ENCODE results near the gene CCL27. TPM values are rescaled to one million over a fixed set of nuclear protein-coding genes. Genes with fewer than 3 reads are reported as not detected.
A peak's percentile ranks its signal among the peaks of the same experiment; 100 is the strongest.

Gene CCL27
- total RNA-seq, 1 donor = not detected

DNA sequence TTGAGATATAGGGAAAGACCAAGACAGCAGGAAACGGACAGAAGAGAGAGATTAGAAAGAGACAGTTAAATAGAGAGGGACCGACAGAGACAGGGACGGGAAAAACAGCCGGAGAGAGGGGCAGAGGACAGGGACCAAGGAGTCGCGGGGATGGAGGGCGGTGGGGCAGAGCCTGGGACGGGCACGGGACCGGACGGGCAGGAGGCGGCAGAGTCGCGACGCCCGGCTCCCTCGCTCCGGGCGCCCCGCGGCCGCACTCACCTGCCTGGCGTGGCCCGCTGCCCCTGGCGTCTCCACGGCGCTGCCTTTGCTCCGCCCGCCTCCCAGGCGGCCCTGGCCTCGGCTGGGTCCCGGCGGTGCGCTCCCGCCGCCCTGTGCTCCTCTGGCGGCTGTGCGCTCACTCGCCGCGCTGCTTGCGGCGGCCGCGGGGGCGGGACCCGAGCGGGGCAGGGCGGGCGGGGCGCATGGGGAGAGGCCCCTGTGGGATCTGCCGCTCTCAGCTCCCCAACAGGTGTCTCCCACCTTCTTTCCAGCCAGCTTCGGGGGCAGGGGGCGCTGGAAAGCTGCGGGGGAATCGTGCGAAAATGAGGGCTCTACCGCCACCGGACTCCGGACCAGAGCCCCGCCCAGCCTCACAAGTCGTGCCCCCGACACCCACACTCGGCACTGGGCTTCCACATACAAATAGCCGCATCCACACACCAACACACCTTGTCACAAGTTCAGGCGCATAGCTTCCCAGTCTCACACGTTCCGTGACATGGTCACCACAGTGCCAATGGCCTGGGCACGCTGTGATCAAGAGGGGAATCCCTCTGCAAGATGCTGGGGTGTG lies 33.6 kb downstream of the CCL27 start, which contains the start of gene ARID3C:
Gene ARID3C, minus strand, starts transcription at position 411 of the 835 bp plus-strand sequence. CDS start 1,052 bp downstream, outside the sequence.
- no peak for DNase-seq (ENCODE audit: low read depth in 2 of 3, low spot score in 2 of 3)

DNA sequence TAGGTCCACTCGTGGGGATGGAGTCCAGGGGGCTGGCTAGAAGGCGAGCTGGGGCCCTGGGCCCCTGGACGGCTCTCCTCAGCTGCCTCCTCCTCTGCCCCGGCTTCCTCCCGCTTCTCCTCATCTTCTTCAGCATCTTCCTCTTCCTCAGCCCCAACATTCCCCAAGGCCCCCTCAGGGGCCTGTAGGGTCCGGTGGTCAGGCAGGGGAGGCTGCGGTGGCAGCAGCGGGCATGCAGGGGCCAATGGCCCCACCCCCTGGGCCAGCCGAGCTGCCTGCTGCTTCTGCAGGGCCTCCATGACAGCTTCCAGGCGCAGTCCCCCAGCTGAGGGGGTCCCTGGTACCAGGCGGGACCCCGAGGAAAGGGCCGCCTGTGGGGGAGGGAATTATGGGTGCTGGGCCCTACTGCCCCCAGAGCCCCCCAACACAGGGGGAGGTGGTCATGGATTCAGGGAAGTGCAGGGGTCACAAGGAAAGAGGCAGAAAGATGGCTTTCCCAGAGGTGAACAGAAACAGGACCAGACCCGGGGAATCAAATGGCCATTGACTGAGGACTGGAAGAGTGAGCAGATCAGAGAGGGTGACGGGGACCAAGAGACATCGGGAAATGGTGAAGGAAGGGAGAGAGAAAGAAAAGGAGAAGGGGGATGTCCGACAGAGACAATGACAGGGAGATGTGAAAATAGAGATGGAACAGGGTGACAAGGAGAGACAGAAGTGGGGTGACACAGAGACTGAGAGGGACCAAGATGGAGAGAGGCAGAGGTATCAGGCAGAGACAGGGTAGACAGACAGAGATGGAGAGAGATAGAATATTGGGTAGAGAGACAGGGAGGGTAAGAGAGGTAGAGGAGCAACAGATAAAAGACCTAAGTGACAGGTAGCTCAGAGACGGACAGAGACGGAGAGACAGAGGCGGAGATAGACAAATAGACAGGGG lies 34.5 kb downstream of the CCL27 start:
- DNase-seq (ENCODE audit: low read depth in 2 of 3, low spot score in 2 of 3) = no peak

DNA sequence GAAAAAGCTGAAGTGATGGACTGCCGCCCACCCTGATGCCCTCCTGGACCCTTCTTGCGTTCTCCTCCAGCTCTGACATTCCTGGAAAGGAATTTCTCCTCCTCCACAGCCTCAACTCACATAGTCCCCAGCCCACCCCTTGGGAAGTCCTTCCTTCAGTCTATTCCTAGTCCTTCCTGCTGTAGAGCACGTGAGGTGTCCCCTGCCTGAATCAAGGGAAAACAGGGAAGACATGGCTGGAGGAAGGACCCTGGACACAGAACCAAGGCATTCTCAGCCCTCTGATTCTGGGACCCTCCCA lies 37.3 kb downstream of the CCL27 start:
- no peak for DNase-seq (ENCODE audit: low read depth in 2 of 3, low spot score in 2 of 3)

DNA sequence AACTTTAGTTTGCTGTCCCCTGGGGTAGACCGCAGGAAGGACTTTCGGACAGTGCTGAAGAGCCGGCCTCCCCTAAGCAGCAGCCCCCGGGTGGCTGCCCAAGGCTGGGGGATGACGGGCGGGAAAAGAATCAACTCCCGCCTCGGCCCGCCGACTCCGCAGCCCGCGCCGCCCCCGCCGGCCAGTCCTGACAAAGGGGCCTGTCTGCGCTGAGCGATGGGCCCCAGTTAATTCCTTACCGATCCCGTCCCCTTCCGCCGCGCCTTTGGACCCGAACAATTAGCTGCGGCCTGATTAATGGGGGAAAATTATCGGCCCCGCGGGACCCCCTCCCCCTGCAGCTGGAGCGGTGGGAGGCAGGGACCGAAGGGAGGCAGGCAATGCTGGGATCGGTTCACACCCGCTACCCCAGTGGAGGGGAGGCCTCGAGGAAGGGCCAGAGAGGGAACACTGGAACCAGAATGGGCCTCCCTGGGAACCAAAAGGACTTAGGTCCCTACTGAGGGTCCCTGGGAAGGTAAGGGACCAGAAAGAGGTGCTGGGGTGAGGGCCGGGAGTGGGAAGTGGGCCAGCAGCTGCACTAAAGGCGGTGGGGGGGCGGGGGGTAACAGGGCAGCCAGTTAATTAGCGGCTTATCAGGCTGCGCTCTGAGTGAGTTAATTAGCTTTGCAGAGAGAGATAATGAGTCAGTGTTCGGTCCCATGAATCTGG lies 37.8 kb downstream of the CCL27 start:
- no peak for DNase-seq (ENCODE audit: low read depth in 2 of 3, low spot score in 2 of 3)

DNA sequence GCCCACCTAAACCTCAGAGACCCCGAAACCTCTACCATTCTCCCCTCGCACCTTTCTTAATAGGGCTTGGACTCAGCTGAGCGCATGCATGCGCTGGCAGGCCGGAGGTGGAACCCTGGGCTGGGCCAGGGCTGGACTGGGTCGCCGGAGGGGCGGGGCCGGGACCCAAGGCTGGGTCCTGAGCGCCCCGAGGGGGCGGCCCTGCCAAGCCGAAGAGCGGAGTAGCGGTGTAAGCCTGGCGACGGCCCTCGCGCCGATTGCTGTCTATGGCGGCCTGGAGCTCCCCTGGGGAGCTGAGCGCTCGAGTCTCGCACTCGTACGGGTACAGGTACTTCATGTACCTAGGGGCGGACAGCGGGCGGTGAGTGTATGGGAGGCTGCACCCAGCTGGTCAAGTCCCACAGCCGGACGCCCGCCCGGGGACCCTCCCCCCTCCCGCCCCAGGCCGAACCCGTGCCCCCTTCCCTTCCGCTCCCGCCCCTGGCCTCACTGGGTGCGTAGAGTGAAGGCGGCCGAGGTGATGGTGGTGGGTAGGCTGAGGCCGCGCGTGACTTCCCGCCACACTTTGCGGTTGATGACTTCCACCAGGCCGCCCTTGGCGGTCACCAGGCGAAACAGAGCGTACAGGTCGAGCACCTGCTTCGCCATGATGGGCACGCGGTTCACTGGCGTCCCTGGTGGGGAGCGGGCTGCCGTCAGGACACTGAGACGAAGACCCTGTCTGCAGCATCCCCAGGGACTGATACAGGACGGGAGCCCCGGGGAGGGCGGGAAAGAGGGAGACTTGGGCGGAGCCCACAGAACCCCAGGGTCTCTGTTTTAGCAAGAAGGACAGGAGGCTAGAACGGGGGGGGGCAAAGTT lies 38.9 kb downstream of the CCL27 start:
- no peak for DNase-seq (ENCODE audit: low read depth in 2 of 3, low spot score in 2 of 3)

DNA sequence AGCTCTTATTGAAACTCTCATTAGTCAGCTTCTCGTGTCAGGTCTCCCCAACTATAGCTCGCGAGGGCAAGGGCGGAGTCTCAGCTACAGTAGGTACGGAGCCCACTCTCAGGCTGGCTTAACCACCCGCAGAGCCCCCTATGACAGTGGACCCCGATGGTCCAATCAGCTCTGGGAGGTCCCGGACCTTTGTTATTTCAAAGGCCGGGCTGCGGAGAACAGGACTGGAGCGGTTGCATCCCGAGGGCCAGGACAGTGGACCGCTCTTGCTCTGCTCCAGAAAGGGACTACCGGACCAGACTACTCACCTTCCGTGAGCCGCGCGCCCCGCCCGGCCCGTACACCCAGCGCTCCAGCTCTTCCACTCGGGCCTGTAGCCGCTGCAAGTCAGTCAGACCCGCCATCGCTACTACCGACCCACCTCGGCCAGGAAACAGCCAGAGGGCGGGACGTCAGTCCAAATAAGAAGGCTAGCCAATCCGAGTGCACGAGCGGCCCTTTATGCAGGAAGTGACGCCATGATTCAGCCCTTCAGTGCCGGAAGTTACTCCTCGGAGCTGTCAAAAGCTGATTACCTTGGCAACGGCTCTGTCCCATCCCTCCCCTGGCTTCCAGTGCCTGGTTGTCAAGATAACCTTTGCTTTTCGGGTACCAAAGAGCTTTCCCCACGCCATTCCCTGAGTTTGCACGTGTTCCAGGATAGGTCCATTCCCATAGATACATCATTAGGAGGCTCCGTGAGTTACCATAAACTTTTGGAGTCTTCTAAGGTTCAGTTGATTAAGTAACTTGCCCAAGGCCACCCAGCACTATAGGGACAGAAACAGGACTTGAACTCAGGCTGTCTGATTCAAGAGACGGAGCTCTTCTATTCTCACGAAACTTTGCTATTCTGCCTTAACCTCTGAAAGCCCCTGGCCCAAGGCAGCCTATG lies 42.1 kb downstream of the CCL27 start, which contains the start of gene DCTN3:
Gene DCTN3, minus strand, starts transcription at position 435 of the 934 bp plus-strand sequence. Its CDS starts 31 bp downstream, at position 404.
- DNase-seq (ENCODE audit: low read depth in 2 of 3, low spot score in 2 of 3) = peak; percentile 65 to 97 (median 93)

DNA sequence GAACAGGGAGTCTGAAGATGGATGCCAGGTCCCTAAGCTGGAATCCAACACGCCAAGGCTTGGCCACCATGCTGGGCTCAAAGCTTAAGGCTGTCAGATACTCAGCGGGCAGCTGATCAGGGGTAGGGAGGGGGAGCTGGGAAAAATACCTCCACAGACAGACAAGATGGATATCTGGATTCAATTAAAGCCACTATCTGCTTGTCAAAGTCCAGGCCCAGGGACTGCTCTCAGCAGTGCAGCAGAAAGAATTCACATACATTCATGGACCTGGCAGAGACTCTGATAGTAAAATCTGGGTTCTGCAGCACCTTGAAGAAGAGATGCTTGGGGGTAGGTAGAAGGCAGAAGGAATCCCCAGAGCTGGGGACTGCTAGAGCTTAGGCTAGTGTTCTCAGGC lies 47.3 kb downstream of the CCL27 start:
- DNase-seq (ENCODE audit: low read depth in 2 of 3, low spot score in 2 of 3) = no peak

DNA sequence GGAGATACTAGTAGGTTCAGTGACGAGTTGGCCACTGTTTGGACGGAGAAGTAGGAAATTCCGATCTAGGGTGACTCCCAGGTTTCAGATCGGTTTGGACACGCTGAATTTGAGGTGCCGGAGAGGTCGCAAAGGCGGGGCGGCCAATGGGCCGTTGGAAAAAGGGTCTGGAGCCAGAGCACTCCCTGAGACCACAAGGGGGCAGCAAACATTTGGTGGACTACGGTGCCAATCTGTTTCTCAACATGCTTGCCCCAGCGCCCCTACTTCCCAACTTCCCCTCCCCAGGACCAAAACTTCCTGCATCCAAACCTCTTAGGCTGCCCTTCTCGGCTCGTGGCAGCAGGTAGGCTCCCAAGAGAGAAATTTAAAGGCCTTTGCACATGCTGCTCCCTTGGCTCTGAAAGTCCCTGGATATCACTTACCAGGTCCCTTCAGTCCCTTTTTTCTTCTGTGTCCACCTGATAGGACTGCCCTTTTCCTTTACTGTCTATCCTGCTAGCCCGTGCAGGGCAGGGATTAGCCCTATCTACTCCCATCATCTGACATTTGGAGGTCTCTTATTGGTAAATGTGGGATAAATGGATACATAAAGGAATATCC lies 49.6 kb downstream of the CCL27 start:
- DNase-seq (ENCODE audit: low read depth in 2 of 3, low spot score in 2 of 3) = peak in 2 of 3 donors; percentile 76 to 87

Small RNA genes within 50 kb of the gene (small RNA-seq; reads per million reads assigned to genes)
- not detected for gene CCL27

Other genes starting within 250 kb of the CCL27 start
- gene FAM219A, start 204.1 kb downstream of the CCL27 start, total RNA-seq = 3.2 TPM
- gene DNAI1, start 203.9 kb downstream of the CCL27 start, total RNA-seq = not detected
- not detected for gene ENHO, start 139.7 kb downstream of the CCL27 start, total RNA-seq
- not detected for gene CNTFR, start 72.9 kb downstream of the CCL27 start, total RNA-seq
- 61.7 TPM for gene RPP25L, start 50.6 kb downstream of the CCL27 start, total RNA-seq
- gene DCTN3, start 42.2 kb downstream of the CCL27 start, total RNA-seq = 74.1 TPM
- not detected for gene ARID3C, start 33.6 kb downstream of the CCL27 start, total RNA-seq
- gene SIGMAR1, start 24.9 kb downstream of the CCL27 start, total RNA-seq = 61.4 TPM
- 108 TPM for gene GALT, start 16.0 kb downstream of the CCL27 start, total RNA-seq
- 11.8 TPM for gene IL11RA, start 10.5 kb downstream of the CCL27 start, total RNA-seq
- gene CCL19, start 28.6 kb upstream of the CCL27 start, total RNA-seq = not detected
- gene CCL21, start 47.5 kb upstream of the CCL27 start, total RNA-seq = not detected